ENCODE measurements around the gene HPCAL1.

Gene HPCAL1

GRCh38 chr2:10357193-10358169 is 54.8 kb downstream of the HPCAL1 start:
- DNase-seq: no peak

- no peak for DNase-seq
Observed at GRCh38 chr2:10359246-10359645, 56.5 kb downstream of the HPCAL1 start.

- DNase-seq: no peak
Observed at GRCh38 chr2:10359731-10360329, 57.1 kb downstream of the HPCAL1 start.

- DNase-seq: no peak
Observed at GRCh38 chr2:10360460-10360849, 57.8 kb downstream of the HPCAL1 start.

GRCh38 chr2:10360850-10361588 is 58.3 kb downstream of the HPCAL1 start:
- DNase-seq: no peak

GRCh38 chr2:10362096-10362897 is 59.6 kb downstream of the HPCAL1 start:
- no peak for DNase-seq

- DNase-seq: no peak
Observed at GRCh38 chr2:10362898-10363454, 60.3 kb downstream of the HPCAL1 start.

- no peak for DNase-seq
Observed at GRCh38 chr2:10363861-10364610, 61.3 kb downstream of the HPCAL1 start.

- no peak for DNase-seq
Observed at GRCh38 chr2:10365412-10365811, 62.7 kb downstream of the HPCAL1 start.

- DNase-seq: no peak
Observed at GRCh38 chr2:10366601-10367270, 64.0 kb downstream of the HPCAL1 start.

- DNase-seq: no peak
Observed at GRCh38 chr2:10367472-10368439, 65.1 kb downstream of the HPCAL1 start.

- DNase-seq: no peak
Observed at GRCh38 chr2:10368491-10369231, 66.0 kb downstream of the HPCAL1 start.

GRCh38 chr2:10369269-10370255 is 66.9 kb downstream of the HPCAL1 start:
- DNase-seq: no peak

- no peak for DNase-seq
Observed at GRCh38 chr2:10370390-10370789, 67.7 kb downstream of the HPCAL1 start.

GRCh38 chr2:10370895-10371294 is 68.2 kb downstream of the HPCAL1 start:
- DNase-seq: no peak

- no peak for DNase-seq
Observed at GRCh38 chr2:10371441-10372196, 68.9 kb downstream of the HPCAL1 start.
